NT2/D1 (cell line): ENCODE measurements around the gene TMEM132C.
"Not testable (repeated sequence)": the region's sequence is repeated elsewhere in the genome, so short reads cannot be mapped to it uniquely, and the experiment has no call there.

ENCODE experiments used
- DNase-seq: peaks from one replicate; pipeline ENCODE4 v3.0.0-alpha.2; 2011; ENCODE audit warnings: low read depth, low spot score
- H3K27me3 ChIP-seq: 2 replicates; pipeline ENCODE4 v1.6.0; 2011; ENCODE audit warnings: mild to moderate bottlenecking; ENCODE audit not compliant: insufficient read length, insufficient read depth
- H3K36me3 ChIP-seq: 2 replicates; pipeline ENCODE4 v1.6.1; 2011; ENCODE audit warnings: mild to moderate bottlenecking, low read length, mixed read lengths; ENCODE audit not compliant: insufficient read depth, insufficient read length
- H3K4me1 ChIP-seq: 2 replicates; pipeline ENCODE4 v1.5.1; 2011; ENCODE audit not compliant: insufficient read depth, insufficient read length
- H3K4me3 ChIP-seq: 2 replicates; pipeline ENCODE4 v1.5.1; 2011; ENCODE audit warnings: low read depth; ENCODE audit not compliant: insufficient read length
- H3K9ac ChIP-seq: 2 replicates; pipeline ENCODE4 v1.6.0; 2011; ENCODE audit warnings: low read depth; ENCODE audit not compliant: insufficient read length
- H3K9me3 ChIP-seq: 2 replicates; pipeline ENCODE4 v1.5.1; 2011; ENCODE audit warnings: mild to moderate bottlenecking, low read length; ENCODE audit not compliant: insufficient read depth
- SUZ12 ChIP-seq: IDR thresholded peaks from 2 replicates; pipeline ENCODE4 v1.6.1; 2011; ENCODE audit not compliant: insufficient read length, insufficient read depth; ENCODE audit errors: extremely low read depth
- YY1 ChIP-seq: IDR thresholded peaks from 2 replicates; pipeline ENCODE4 v1.6.1; 2011; ENCODE audit not compliant: insufficient read length, insufficient read depth
- ZNF274 ChIP-seq: IDR thresholded peaks from 2 replicates; pipeline ENCODE4 v1.6.1; 2011; ENCODE audit warnings: mild to moderate bottlenecking, low read depth, low read length

The TMEM132C gene

DNA sequence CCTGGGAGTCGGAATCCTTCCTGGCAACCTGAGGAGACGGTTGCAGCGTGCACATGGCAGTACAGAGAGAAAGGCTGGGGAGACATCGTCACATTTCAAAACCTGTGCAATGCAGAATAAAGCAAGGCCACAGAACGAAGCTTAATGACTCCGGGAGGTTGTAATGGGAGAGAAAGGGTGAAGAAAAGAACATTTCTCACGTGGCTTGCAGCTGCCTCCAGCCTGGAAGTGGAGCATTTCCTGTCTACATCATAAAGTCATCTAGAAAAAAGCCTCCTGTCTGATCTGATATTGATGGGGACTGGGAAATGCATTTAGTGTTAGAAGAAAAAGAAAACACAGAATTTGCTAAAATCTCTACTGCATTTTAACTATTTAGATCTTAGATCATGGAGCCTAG lies 209.3 kb downstream of the TMEM132C start:
- no peaks in the 10 kb centered on the region for H3K36me3 ChIP-seq
- H3K27me3 ChIP-seq, result no peaks in the 10 kb centered on the region
- peaks cover 4% of the 10 kb centered on the region for H3K4me1 ChIP-seq
- H3K4me3 ChIP-seq, result no peak overlapping the region
- H3K9ac ChIP-seq, result no peak overlapping the region
- no peak for DNase-seq
- no peak for TF ChIP-seq YY1
- H3K9me3 ChIP-seq, result no peaks in the 10 kb centered on the region

DNA sequence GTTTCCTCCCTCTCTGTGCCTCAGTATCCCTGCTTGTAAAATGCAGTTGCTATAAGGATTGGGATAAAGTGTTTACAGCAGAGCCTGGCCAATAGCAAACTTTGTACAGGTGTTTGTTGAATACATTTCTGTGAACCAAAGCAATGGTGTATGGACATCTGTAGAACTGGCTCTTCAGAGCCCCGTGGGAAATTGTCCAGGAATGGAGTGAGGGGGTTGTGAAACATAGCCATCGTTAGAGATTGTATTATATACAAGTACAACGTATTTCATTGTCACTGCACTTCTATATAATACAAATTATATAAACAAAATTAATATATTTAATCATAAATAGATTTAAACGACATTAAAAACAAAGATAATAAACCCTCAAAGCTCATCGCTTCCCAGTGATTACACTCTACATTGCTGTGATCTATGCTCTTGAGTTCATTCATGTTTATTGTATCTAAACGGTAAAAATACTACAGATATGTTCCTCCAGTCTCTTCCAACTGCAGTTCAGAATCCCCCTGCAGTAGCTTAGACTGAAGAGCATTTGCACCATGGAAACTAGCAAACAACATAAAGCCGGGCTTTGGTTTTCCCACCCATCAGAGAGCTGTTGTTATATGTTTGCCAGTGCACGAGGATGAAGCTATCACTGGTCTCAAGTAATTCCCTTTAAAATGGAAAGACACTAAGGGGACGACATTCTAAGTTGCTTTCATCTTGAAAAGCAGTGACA lies 216.7 kb downstream of the TMEM132C start:
- H3K36me3 ChIP-seq, result no peaks in the 10 kb centered on the region
- DNase-seq, result no peak

DNA sequence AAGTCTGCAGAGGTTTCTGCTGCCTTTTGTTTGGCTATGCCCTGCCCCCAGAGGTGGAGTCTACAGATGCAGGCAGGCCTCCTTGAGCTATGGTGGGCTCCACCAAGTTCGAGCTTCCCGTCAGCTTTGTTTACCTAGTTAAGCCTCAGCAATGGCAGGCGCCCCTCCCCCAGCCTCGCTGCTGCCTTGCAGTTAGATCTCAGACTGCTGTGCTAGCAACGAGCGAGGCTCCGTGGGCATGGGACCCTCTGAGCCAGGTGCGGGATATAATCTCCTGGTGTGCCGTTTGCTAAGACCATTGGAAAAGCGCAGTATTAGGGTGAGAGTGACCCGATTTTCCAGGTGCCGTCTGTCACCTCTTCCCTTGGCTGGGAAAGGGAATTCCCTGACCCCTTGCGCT lies 230.4 kb downstream of the TMEM132C start:
- H3K27me3 ChIP-seq, H3K36me3 ChIP-seq, H3K9ac ChIP-seq, DNase-seq, H3K4me1 ChIP-seq, H3K4me3 ChIP-seq: not testable (repeated sequence)
- H3K9me3 ChIP-seq, result peaks cover 21% of the 10 kb centered on the region

More for the DNA sequence above, 216.7 kb downstream of the TMEM132C start:
- no peak overlapping the region for H3K4me3 ChIP-seq
- TF ChIP-seq SUZ12 (no peak), ZNF274 (no peak), YY1 (no peak)
- no peak overlapping the region for H3K9ac ChIP-seq
- H3K9me3 ChIP-seq, result no peaks in the 10 kb centered on the region
- peaks cover 3% of the 10 kb centered on the region for H3K4me1 ChIP-seq
- no peaks in the 10 kb centered on the region for H3K27me3 ChIP-seq

DNA sequence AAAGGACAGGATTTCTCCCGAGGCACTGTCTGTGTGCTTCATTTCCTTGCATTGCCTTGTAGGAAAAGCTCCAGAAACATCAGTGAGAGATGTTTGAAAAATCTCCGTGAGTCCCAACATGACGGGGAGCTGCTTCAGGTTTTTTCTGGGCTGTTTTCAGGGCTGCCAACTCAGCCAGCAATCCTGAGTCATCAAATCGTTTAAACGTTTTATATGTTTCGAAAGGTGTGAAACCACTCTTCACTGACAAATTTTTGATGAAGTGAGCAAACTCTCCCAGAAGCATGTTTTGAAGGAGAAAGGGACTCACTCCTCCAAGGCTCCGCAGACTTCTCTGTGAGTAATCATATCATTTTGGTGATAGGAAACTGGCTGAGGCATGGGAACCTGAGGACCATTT lies 240.5 kb downstream of the TMEM132C start:
- no peak overlapping the region for H3K4me3 ChIP-seq
- no peak overlapping the region for H3K9ac ChIP-seq
- no peak for TF ChIP-seq ZNF274
- no peak for TF ChIP-seq YY1
- TF ChIP-seq SUZ12, result no peak
- H3K4me1 ChIP-seq, result peaks cover 3% of the 10 kb centered on the region
- H3K9me3 ChIP-seq, result peaks cover 35% of the 10 kb centered on the region; the same call in 1 of the 2 replicates
- H3K36me3 ChIP-seq, result no peaks in the 10 kb centered on the region
- no peaks in the 10 kb centered on the region for H3K27me3 ChIP-seq
- no peak for DNase-seq

DNA sequence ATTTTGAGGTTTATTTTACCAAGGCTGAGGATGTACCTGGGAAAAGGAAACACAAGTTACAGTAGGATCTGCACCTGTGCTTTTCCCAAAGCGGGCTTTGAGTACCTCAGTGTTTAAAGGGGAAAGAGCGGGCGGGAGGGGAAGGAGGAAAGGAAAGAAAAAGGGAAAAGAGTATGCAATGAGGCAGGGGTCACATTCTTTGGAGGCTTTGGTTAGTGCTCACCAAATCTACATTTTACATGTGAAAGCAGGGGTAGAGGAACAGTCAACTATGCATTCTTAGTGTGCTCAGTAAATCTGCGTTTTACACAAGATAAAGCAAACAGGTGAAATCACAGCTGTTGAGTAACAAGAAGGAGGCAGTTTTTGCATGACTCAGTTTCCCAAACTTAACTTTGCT lies 242.2 kb downstream of the TMEM132C start:
- Histone ChIP-seq H3K36me3 (no peaks in the 10 kb centered on the region), H3K4me1 (peaks cover 7% of the 10 kb centered on the region), H3K9me3 (peaks cover 32% of the 10 kb centered on the region; the same call in 1 of the 2 replicates), H3K27me3 (no peaks in the 10 kb centered on the region), H3K4me3 (no peak overlapping the region), H3K9ac (no peak overlapping the region)
- no peak for TF ChIP-seq ZNF274
- no peak for TF ChIP-seq YY1
- TF ChIP-seq SUZ12, result no peak
- peak; percentile 23 for DNase-seq

DNA sequence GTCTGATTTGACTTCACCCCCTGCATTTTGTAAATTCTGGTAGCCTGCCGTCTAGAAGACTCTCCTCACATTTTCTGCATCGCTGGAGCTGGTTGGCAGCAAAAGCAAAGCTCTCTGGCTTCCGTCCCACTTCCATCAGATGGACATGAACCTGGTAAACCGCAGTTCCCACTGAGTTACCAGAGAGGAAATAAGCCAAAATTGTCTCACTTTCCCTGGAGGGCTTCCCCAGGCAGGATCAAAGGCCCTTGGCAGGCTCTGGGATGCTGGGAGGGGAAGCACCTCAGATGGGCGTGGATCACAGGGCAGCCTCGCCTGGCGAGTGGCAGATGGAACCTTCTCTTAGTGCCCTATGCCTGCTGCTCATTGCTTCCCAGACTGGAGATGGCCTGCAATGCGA lies 243.5 kb downstream of the TMEM132C start:
- Histone ChIP-seq H3K36me3 (no peaks in the 10 kb centered on the region), H3K9me3 (peaks cover 25% of the 10 kb centered on the region; the same call in 1 of the 2 replicates), H3K4me3 (no peak overlapping the region), H3K9ac (no peak overlapping the region), H3K4me1 (peaks cover 7% of the 10 kb centered on the region), H3K27me3 (no peaks in the 10 kb centered on the region)
- no peak for DNase-seq
- TF ChIP-seq ZNF274 (no peak), SUZ12 (no peak), YY1 (no peak)

DNA sequence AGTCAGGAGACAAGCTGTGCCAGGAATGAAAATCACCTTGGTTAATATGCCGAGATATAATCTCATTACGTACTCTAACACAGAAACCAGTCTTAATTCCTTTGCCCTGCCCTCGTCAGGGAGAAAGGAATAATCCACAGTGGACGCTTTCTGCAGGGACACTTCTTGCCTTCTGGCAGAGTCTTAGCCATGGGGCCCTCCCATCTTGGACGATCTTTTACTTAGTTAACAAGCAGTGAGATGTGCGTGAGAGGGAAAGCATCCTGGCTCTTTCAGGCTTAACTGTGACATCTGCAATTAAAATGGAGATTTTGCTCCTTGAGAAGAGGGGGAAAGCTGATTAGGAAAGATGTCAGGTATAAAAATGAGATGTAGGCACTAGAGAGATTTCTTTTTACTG lies 246.4 kb downstream of the TMEM132C start:
- TF ChIP-seq YY1, result no peak
- TF ChIP-seq ZNF274, result no peak
- TF ChIP-seq SUZ12, result no peak
- Histone ChIP-seq H3K27me3 (no peaks in the 10 kb centered on the region), H3K9ac (peak overlapping the region; percentile 34), H3K4me3 (no peak overlapping the region), H3K4me1 (peaks cover 7% of the 10 kb centered on the region), H3K36me3 (no peaks in the 10 kb centered on the region), H3K9me3 (peaks cover 8% of the 10 kb centered on the region; the same call in 1 of the 2 replicates)
- no peak for DNase-seq
